Fibroblast of lung (primary cell): ENCODE results near the gene PGC. TPM values are rescaled to one million over a fixed set of nuclear protein-coding genes. Genes with fewer than 3 reads are reported as not detected.

ENCODE experiments used
- DNase-seq, 2 donors: peaks; one replicate each; pipeline versions ENCODE4 v3.0.0 to v3.0.0-alpha.2; 2010; ENCODE audit warnings: low read depth in 2 of 2
- H2AFZ ChIP-seq: 2 replicates; pipeline ENCODE4 v1.5.1; 2012; ENCODE audit warnings: low read length, control low read depth, inconsistent platforms
- H3K27ac ChIP-seq: 2 replicates; pipeline ENCODE4 v1.5.1; 2011; ENCODE audit warnings: low read length, control low read depth; ENCODE audit not compliant: insufficient read depth
- H3K27me3 ChIP-seq: 2 replicates; pipeline ENCODE4 v1.5.1; 2011; ENCODE audit warnings: mild to moderate bottlenecking, low read length; ENCODE audit not compliant: control insufficient read depth, insufficient read depth
- H3K36me3 ChIP-seq: 2 replicates; pipeline ENCODE4 v1.5.1; 2011; ENCODE audit warnings: low read length; ENCODE audit not compliant: control insufficient read depth, insufficient read depth
- H3K4me1 ChIP-seq: 2 replicates; pipeline ENCODE4 v1.5.1; 2011; ENCODE audit warnings: low read length; ENCODE audit not compliant: control insufficient read depth, insufficient read depth; ENCODE audit errors: extremely low read depth
- H3K4me2 ChIP-seq: 2 replicates; pipeline ENCODE4 v1.5.1; 2011; ENCODE audit warnings: low read length, control low read depth; ENCODE audit not compliant: insufficient read depth; ENCODE audit errors: extremely low read depth
- H3K4me3 ChIP-seq, 4 experiments: fragments of 200-600 bp in 1 of 4; sonication (generic) in 1 of 4; replicated peaks in 1 of 4; 2 replicates each; pipeline ENCODE4 v1.5.1; 2011 to 2016; ENCODE audit warnings: low read length in 4 of 4, low read depth in 3 of 4, mild to moderate bottlenecking in 3 of 4, control low read depth in 2 of 4, inconsistent platforms in 1 of 4, mixed read lengths in 1 of 4; ENCODE audit not compliant: insufficient read depth in 1 of 4; ENCODE audit errors: control extremely low read depth in 1 of 4
- H3K79me2 ChIP-seq: 2 replicates; pipeline ENCODE4 v1.5.1; 2012; ENCODE audit warnings: mild to moderate bottlenecking, low read length, inconsistent platforms; ENCODE audit not compliant: control insufficient read depth, insufficient read depth
- H3K9ac ChIP-seq: 2 replicates; pipeline ENCODE4 v1.5.1; 2011; ENCODE audit warnings: mild to moderate bottlenecking, low read length, control low read depth; ENCODE audit not compliant: insufficient read depth
- H3K9me3 ChIP-seq: 2 replicates; pipeline ENCODE4 v1.5.1; 2012; ENCODE audit warnings: low read depth, low read length; ENCODE audit not compliant: control insufficient read depth, insufficient read depth
- H4K20me1 ChIP-seq: 2 replicates; pipeline ENCODE4 v1.5.1; 2011; ENCODE audit warnings: low read length; ENCODE audit not compliant: control insufficient read depth, insufficient read depth; ENCODE audit errors: extremely low read depth
- EZH2 ChIP-seq: IDR thresholded peaks from 2 replicates; pipeline ENCODE4 v1.5.1; 2012; ENCODE audit warnings: low read length, control low read depth, mild to moderate bottlenecking; ENCODE audit errors: missing control alignments
- polyA plus RNA-seq, 2 donors: library from polyadenylated mRNA; depleted of rRNA in 1 of 2; stranded (reverse) in 1 of 2; unstranded in 1 of 2; fragments of >200 nt; gene quantifications; 2 replicates each; pipeline ENCODE4 v1.2.1, GENCODE V29; 2011 to 2012; ENCODE audit warnings: missing spikeins in 1 of 2
- total RNA-seq: library from RNA; depleted of rRNA; stranded (reverse); fragments of >200 nt; gene quantifications from 2 replicates; pipeline ENCODE4 v1.2.1, GENCODE V29; 2014
- TF ChIP-seq, protein P1 (sequence below), 2 donors: IDR thresholded peaks in 1 of 2; conservative IDR thresholded peaks in 1 of 2; 1 replicate in 1 of 2; 2 replicates in 1 of 2; pipeline ENCODE4 v1.5.1; 2011 to 2012; ENCODE audit warnings: low read length in 2 of 2, control low read depth in 1 of 2, inconsistent platforms in 1 of 2, low read depth in 1 of 2, mild to moderate bottlenecking in 1 of 2

The PGC gene
- total and polyA plus RNA-seq, 2 donors (not counting 1 experiment from before 2014, with no cell fraction given), result not detected

DNA sequence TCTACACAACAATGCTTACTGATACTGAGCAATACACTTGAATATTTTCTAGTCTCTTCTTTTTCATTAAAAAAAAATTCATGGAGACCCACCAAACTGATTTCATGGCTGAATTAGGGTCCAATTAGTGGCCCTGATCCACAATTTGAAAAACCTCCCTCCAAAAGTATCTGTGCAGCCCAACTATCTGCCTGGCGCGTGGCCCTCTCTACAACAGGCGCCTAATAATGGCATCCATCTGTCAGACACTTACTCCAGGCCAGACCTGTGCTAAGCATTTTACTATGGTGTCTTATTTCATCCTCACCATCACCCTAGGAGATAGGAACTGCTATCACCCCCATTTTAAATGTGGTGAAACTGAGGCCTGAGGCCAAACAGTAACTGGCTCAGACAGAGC lies 25.8 kb downstream of the PGC start:
- no peaks in the 10 kb centered on the region for H3K27me3 ChIP-seq
- no peaks in the 10 kb centered on the region for H3K9me3 ChIP-seq

DNA sequence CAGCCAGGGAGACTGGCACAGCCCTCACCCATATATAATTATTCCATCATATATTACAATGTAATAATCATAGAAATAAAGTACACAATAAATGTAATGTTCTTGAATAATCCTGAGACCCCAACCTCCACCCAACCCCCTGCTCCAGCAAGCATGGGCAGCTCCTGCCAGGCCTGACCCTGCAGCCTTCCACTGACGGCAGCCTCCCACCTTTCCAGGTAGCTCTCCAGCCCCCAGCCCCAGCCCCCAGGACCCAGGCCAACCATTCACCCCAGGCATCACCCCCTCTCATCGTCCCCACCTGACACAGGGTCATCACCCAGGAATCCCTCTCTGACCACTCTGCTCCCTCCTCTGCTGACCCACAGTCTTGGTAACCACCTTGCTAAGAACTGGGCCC lies 26.4 kb downstream of the PGC start:
- no peak overlapping the region for H3K27ac ChIP-seq
- H3K4me2 ChIP-seq, result no peak overlapping the region
- no peak overlapping the region for H2AFZ ChIP-seq
- no peaks in the 10 kb centered on the region for H3K79me2 ChIP-seq
- H3K4me3 ChIP-seq, result no peak overlapping the region
- H3K4me1 ChIP-seq, result peaks cover 5% of the 10 kb centered on the region
- H3K27me3 ChIP-seq, result no peaks in the 10 kb centered on the region
- H3K9ac ChIP-seq, result no peak overlapping the region
- no peaks in the 10 kb centered on the region for H3K36me3 ChIP-seq
- no peaks in the 10 kb centered on the region for H3K9me3 ChIP-seq
- no peaks in the 10 kb centered on the region for H4K20me1 ChIP-seq
- no peak for TF ChIP-seq EZH2
- TF ChIP-seq, protein P1, sequence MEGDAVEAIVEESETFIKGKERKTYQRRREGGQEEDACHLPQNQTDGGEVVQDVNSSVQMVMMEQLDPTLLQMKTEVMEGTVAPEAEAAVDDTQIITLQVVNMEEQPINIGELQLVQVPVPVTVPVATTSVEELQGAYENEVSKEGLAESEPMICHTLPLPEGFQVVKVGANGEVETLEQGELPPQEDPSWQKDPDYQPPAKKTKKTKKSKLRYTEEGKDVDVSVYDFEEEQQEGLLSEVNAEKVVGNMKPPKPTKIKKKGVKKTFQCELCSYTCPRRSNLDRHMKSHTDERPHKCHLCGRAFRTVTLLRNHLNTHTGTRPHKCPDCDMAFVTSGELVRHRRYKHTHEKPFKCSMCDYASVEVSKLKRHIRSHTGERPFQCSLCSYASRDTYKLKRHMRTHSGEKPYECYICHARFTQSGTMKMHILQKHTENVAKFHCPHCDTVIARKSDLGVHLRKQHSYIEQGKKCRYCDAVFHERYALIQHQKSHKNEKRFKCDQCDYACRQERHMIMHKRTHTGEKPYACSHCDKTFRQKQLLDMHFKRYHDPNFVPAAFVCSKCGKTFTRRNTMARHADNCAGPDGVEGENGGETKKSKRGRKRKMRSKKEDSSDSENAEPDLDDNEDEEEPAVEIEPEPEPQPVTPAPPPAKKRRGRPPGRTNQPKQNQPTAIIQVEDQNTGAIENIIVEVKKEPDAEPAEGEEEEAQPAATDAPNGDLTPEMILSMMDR (conservative IDR thresholded peaks at IDR 0.05 in 1 of 2, IDR thresholded peaks at IDR 0.05 in 1 of 2; ENCODE audit: low read depth in 1 of 2, low read length in 2 of 2), result no peak
- no peak for DNase-seq

More for the DNA sequence above, 25.8 kb downstream of the PGC start:
- H4K20me1 ChIP-seq, result no peaks in the 10 kb centered on the region
- no peak overlapping the region for H3K9ac ChIP-seq
- no peak overlapping the region for H3K4me3 ChIP-seq
- TF ChIP-seq, protein P1 (conservative IDR thresholded peaks at IDR 0.05 in 1 of 2, IDR thresholded peaks at IDR 0.05 in 1 of 2; ENCODE audit: low read depth in 1 of 2, low read length in 2 of 2), result no peak
- no peak for TF ChIP-seq EZH2
- no peak overlapping the region for H2AFZ ChIP-seq
- H3K79me2 ChIP-seq, result no peaks in the 10 kb centered on the region
- no peak overlapping the region for H3K4me2 ChIP-seq
- H3K36me3 ChIP-seq, result no peaks in the 10 kb centered on the region
- H3K27ac ChIP-seq, result no peak overlapping the region
- no peak for DNase-seq
- H3K4me1 ChIP-seq, result peaks cover 5% of the 10 kb centered on the region

DNA sequence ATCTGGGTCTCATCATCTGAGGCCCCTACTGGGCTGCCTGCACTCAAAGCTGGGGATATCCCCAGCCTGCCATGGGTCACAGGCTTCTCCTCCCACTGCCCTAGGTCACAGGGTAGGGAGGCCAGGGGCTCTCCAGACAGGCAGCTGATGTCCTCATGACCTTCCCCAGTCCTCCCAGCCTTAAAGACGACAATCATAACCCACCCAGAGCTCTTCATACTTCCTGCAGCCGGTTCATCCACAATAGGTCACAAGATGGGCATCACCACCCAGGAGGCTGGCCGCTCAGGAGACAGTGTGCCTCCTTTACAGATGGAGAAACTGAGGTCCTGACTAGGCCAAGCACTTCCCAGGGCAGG lies 27.0 kb downstream of the PGC start:
- Histone ChIP-seq H3K4me2 (no peak overlapping the region), H3K27ac (no peak overlapping the region), H3K4me1 (peaks cover 5% of the 10 kb centered on the region), H3K9ac (no peak overlapping the region), H3K36me3 (no peaks in the 10 kb centered on the region), H2AFZ (no peak overlapping the region), H3K9me3 (no peaks in the 10 kb centered on the region), H3K4me3 (no peak overlapping the region), H3K79me2 (no peaks in the 10 kb centered on the region), H3K27me3 (no peaks in the 10 kb centered on the region), H4K20me1 (no peaks in the 10 kb centered on the region)
- TF ChIP-seq EZH2, result no peak
- TF ChIP-seq, protein P1 (conservative IDR thresholded peaks at IDR 0.05 in 1 of 2, IDR thresholded peaks at IDR 0.05 in 1 of 2; ENCODE audit: low read depth in 1 of 2, low read length in 2 of 2), result no peak
- no peak for DNase-seq
